SK-N-SH treated with all-trans-retinoic acid at 6 μM for 48 hours (cell line): ENCODE measurements around the gene IGF2R.

Experiments used
- ATAC-seq: fragments of 200-7000 bp; cut with Tn5 transposase; 3 replicates; pipeline ENCODE4 v1.9.1; 2020; ENCODE audit warnings: mild to moderate bottlenecking, moderate library complexity
- BACH2 ChIP-seq: fragments of 250-450 bp; sonication (Bioruptor Pico); IDR thresholded peaks from 2 replicates; pipeline ENCODE4 v1.9.0; 2021; ENCODE audit warnings: mild to moderate bottlenecking, borderline replicate concordance
- CREB5 ChIP-seq: fragments of 250-450 bp; sonication (Bioruptor Pico); IDR thresholded peaks from 2 replicates; pipeline ENCODE4 v1.5.1; 2020; ENCODE audit warnings: low read depth, mild to moderate bottlenecking, moderate library complexity
- CSDC2 ChIP-seq: fragments of 250-450 bp; sonication (Bioruptor Pico); IDR thresholded peaks from 2 replicates; pipeline ENCODE4 v1.5.0; 2020; ENCODE audit warnings: mild to moderate bottlenecking, moderate library complexity
- CSRNP3 ChIP-seq: fragments of 250-450 bp; sonication (Bioruptor Pico); IDR thresholded peaks from 2 replicates; pipeline ENCODE4 v1.5.1; 2021; ENCODE audit warnings: mild to moderate bottlenecking, moderate library complexity
- ESRRG ChIP-seq: fragments of 250-450 bp; sonication (Bioruptor Pico); IDR thresholded peaks from 2 replicates; pipeline ENCODE4 v1.6.1; 2021; ENCODE audit warnings: mild to moderate bottlenecking
- GLIS3 ChIP-seq: fragments of 250-450 bp; sonication (Bioruptor Pico); IDR thresholded peaks from 2 replicates; pipeline ENCODE4 v1.5.0; 2020; ENCODE audit warnings: mild to moderate bottlenecking, moderate library complexity
- ISL1 ChIP-seq: fragments of 250-450 bp; sonication (Bioruptor Pico); IDR thresholded peaks from 2 replicates; pipeline ENCODE4 v2.1.2; 2022; ENCODE audit warnings: mild to moderate bottlenecking, moderate library complexity
- OSR1 ChIP-seq: fragments of 250-450 bp; sonication (Bioruptor Pico); IDR thresholded peaks from 2 replicates; pipeline ENCODE4 v1.8.0; 2022; ENCODE audit warnings: moderate library complexity, mild to moderate bottlenecking, inconsistent platforms
- PATZ1 ChIP-seq: fragments of 250-450 bp; sonication (Bioruptor Pico); IDR thresholded peaks from 2 replicates; pipeline ENCODE4 v1.8.0; 2020; ENCODE audit warnings: mild to moderate bottlenecking, moderate library complexity, borderline replicate concordance
- POU6F1 ChIP-seq: fragments of 250-450 bp; sonication (Bioruptor Pico); IDR thresholded peaks from 2 replicates; pipeline ENCODE4 v1.8.0; 2021; ENCODE audit warnings: low read depth, mild to moderate bottlenecking, moderate library complexity, borderline replicate concordance
- RARB ChIP-seq: fragments of 250-450 bp; sonication (Bioruptor Pico); IDR thresholded peaks from 2 replicates; pipeline ENCODE4 v1.8.0; 2021; ENCODE audit warnings: mild to moderate bottlenecking, moderate library complexity
- SNAI2 ChIP-seq: fragments of 250-450 bp; sonication (Bioruptor Pico); IDR thresholded peaks from 2 replicates; pipeline ENCODE4 v1.5.0; 2020; ENCODE audit warnings: mild to moderate bottlenecking, moderate library complexity
- TCF4 ChIP-seq: fragments of 250-450 bp; sonication (Bioruptor Pico); IDR thresholded peaks from 2 replicates; pipeline ENCODE4 v1.8.0; 2021; ENCODE audit warnings: mild to moderate bottlenecking, moderate library complexity, borderline replicate concordance
- TOX ChIP-seq: fragments of 250-450 bp; sonication (Bioruptor Pico); IDR thresholded peaks from 2 replicates; pipeline ENCODE4 v1.8.0; 2021; ENCODE audit warnings: mild to moderate bottlenecking, moderate library complexity, borderline replicate concordance
- TSHZ2 ChIP-seq: fragments of 250-450 bp; sonication (Bioruptor Pico); IDR thresholded peaks from 2 replicates; pipeline ENCODE4 v1.5.0; 2020; ENCODE audit warnings: mild to moderate bottlenecking, moderate library complexity
- ZC3H10 ChIP-seq: fragments of 250-450 bp; sonication (Bioruptor Pico); IDR thresholded peaks from 2 replicates; pipeline ENCODE4 v1.5.1; 2021; ENCODE audit warnings: mild to moderate bottlenecking, moderate library complexity
- ZFP30 ChIP-seq: fragments of 450-650 bp; formaldehyde crosslinking; IDR thresholded peaks from 2 replicates; pipeline ENCODE4 v1.5.0; 2022; ENCODE audit warnings: mild to moderate bottlenecking, moderate library complexity
- ZNF565 ChIP-seq: fragments of 450-650 bp; formaldehyde crosslinking; conservative IDR thresholded peaks from 2 replicates; pipeline ENCODE4 v1.5.0; 2020; ENCODE audit warnings: low read depth, mild to moderate bottlenecking, moderate library complexity
- ZNF8 ChIP-seq: fragments of 450-650 bp; formaldehyde crosslinking; IDR thresholded peaks from 2 replicates; pipeline ENCODE4 v1.5.0; 2020; ENCODE audit warnings: mild to moderate bottlenecking, moderate library complexity

The IGF2R gene

GRCh38 chr6:160042788-160043301 is 74.0 kb downstream of the IGF2R start:
- TF ChIP-seq CSDC2 (CRISPR knock-in tag) (no peak), BACH2 (no peak), RARB (CRISPR knock-in tag) (no peak), POU6F1 (CRISPR knock-in tag) (no peak), TSHZ2 (CRISPR knock-in tag) (no peak), PATZ1 (CRISPR knock-in tag) (no peak), ESRRG (CRISPR knock-in tag) (no peak), ZFP30 (no peak), TOX (CRISPR knock-in tag) (no peak), CREB5 (CRISPR knock-in tag) (no peak), SNAI2 (CRISPR knock-in tag) (no peak), ZC3H10 (no peak), TCF4 (CRISPR knock-in tag) (no peak), OSR1 (CRISPR knock-in tag) (no peak), ZNF565 (no peak), ISL1 (CRISPR knock-in tag) (no peak), CSRNP3 (CRISPR knock-in tag) (no peak)
- no peak for ATAC-seq

- no peak for ATAC-seq
- TF ChIP-seq ZFP30 (no peak), ZNF8 (CRISPR knock-in tag) (no peak), RARB (CRISPR knock-in tag) (no peak), TSHZ2 (CRISPR knock-in tag) (no peak)
Measured at GRCh38 chr6:160043784-160044183, 74.9 kb downstream of the IGF2R start.

- TF ChIP-seq GLIS3 (CRISPR knock-in tag) = no peak
- TF ChIP-seq ZFP30 = no peak
- no peak for TF ChIP-seq ISL1 (CRISPR knock-in tag)
- TF ChIP-seq ZNF8 (CRISPR knock-in tag) = no peak
- no peak for TF ChIP-seq ZNF565
- ATAC-seq = no peak
Measured at GRCh38 chr6:160044687-160045086, 75.8 kb downstream of the IGF2R start.
